Body of pancreas (tissue), 4 donors: ENCODE results near the gene FBXO3. TPM values are rescaled to one million over a fixed set of nuclear protein-coding genes. Genes with fewer than 3 reads are reported as not detected.
A peak's percentile ranks its signal among the peaks of the same experiment; 100 is the strongest.

Experiments used
- ATAC-seq: fragments of 150-250 bp; one replicate; pipeline ENCODE4 v1.9.1; 2016
- DNase-seq, 4 donors: peaks; one replicate each; pipeline ENCODE4 v3.0.0-alpha.2; 2019
- H3K27ac ChIP-seq, 4 donors: fragments of 200-600 bp; sonication (generic); 1 replicate in 3 of 4; 2 replicates in 1 of 4; pipeline versions ENCODE4 v1.5.1 to v1.6.1; 2016 to 2019; ENCODE audit warnings: mild to moderate bottlenecking in 1 of 4, mixed read lengths in 1 of 4, moderate library complexity in 1 of 4
- H3K27me3 ChIP-seq, 2 donors: fragments of 200-600 bp; sonication (generic); one replicate each; pipeline ENCODE4 v1.6.0; 2016; ENCODE audit warnings: mild to moderate bottlenecking in 1 of 2
- H3K36me3 ChIP-seq, 2 donors: fragments of 200-600 bp; sonication (generic); replicated peaks in 1 of 2; 2 replicates each; pipeline ENCODE4 v1.5.1; 2016; ENCODE audit warnings: low read depth in 2 of 2; ENCODE audit not compliant: insufficient read depth in 1 of 2
- H3K4me1 ChIP-seq: fragments of 200-600 bp; sonication (generic); one replicate; pipeline ENCODE4 v1.6.0; 2016
- H3K4me3 ChIP-seq, 2 donors: fragments of 200-600 bp; sonication (generic); 1 replicate in 1 of 2; 2 replicates in 1 of 2; pipeline ENCODE4 v1.5.1; 2016 to 2019
- H3K9me3 ChIP-seq, 3 donors: fragments of 200-600 bp; sonication (generic); 1 replicate in 2 of 3; 2 replicates in 1 of 3; pipeline ENCODE4 v1.5.1; 2016
- POLR2A ChIP-seq, 3 donors: fragments of 450-650 bp; IDR thresholded peaks; one replicate each; pipeline ENCODE4 v1.6.1; 2016; ENCODE audit warnings: antibody characterized with exemption in 3 of 3, mild to moderate bottlenecking in 2 of 3
- WGBS, 2 donors: methylation state at CpG; one replicate each; pipeline ENCODE4 v1.1.5; 2017; 5-methylcytosine and 5-hydroxymethylcytosine counted together
- intact Hi-C: fragments of 100-400 bp; cut with DNase I; formaldehyde crosslinking; loops from one replicate; pipeline ENCODE4 v1.15.1; 2023
- total RNA-seq, 2 donors: library from RNA; depleted of rRNA; stranded (reverse); fragments of >200 nt; gene quantifications; one replicate each; pipeline ENCODE4 v1.1.0, GENCODE V29; 2016
- TF ChIP-seq, protein P1 (sequence below), 7 experiments: fragments of 450-650 bp in 4 of 7; fragments of 200-600 bp in 3 of 7; sonication (generic) in 3 of 7; IDR thresholded peaks; one replicate each; pipeline ENCODE4 v1.5.1; 2016 to 2019; ENCODE audit warnings: antibody characterized with exemption in 7 of 7

The FBXO3 gene
- total RNA-seq, 2 donors from 2014 or later = 24.7 to 40.5 TPM

- Histone ChIP-seq H3K36me3 (peaks cover 6 to 11% of the 10 kb centered on the region in 2 donors), H3K27me3 (no peaks in the 10 kb centered on the region), H3K27ac (peak overlapping the region in 2 of 4 donors; percentile 60 to 67), H3K9me3 (no peaks in the 10 kb centered on the region), H3K4me3 (no peak overlapping the region), H3K4me1 (peaks cover 41% of the 10 kb centered on the region)
- no peak for ATAC-seq
- no peak for TF ChIP-seq POLR2A (IDR thresholded peaks at IDR 0.05)
- TF ChIP-seq, protein P1, sequence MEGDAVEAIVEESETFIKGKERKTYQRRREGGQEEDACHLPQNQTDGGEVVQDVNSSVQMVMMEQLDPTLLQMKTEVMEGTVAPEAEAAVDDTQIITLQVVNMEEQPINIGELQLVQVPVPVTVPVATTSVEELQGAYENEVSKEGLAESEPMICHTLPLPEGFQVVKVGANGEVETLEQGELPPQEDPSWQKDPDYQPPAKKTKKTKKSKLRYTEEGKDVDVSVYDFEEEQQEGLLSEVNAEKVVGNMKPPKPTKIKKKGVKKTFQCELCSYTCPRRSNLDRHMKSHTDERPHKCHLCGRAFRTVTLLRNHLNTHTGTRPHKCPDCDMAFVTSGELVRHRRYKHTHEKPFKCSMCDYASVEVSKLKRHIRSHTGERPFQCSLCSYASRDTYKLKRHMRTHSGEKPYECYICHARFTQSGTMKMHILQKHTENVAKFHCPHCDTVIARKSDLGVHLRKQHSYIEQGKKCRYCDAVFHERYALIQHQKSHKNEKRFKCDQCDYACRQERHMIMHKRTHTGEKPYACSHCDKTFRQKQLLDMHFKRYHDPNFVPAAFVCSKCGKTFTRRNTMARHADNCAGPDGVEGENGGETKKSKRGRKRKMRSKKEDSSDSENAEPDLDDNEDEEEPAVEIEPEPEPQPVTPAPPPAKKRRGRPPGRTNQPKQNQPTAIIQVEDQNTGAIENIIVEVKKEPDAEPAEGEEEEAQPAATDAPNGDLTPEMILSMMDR (IDR thresholded peaks at IDR 0.05) = no peak
- intact Hi-C loops = no loop called here
- WGBS, 2 donors = 19 to 21% methylated on average over 1 of the region's 1 CpG
- no peak for DNase-seq
Observed at GRCh38 chr11:33721426-33721825, 52.9 kb downstream of the FBXO3 start.

- ATAC-seq (no peak), DNase-seq (no peak)
- Histone ChIP-seq H3K9me3 (no peaks in the 10 kb centered on the region), H3K36me3 (peaks cover 6 to 11% of the 10 kb centered on the region in 2 donors), H3K27ac (no peak overlapping the region), H3K4me1 (peaks cover 51% of the 10 kb centered on the region), H3K4me3 (no peak overlapping the region), H3K27me3 (no peaks in the 10 kb centered on the region)
- no peak for TF ChIP-seq POLR2A (IDR thresholded peaks at IDR 0.05)
- TF ChIP-seq, protein P1 (IDR thresholded peaks at IDR 0.05) = no peak
- intact Hi-C loops = no loop called here
- 74 to 79% methylated on average over 5 of the region's 5 CpGs for WGBS, 2 donors
Observed at GRCh38 chr11:33719587-33719986, 54.7 kb downstream of the FBXO3 start.

DNA sequence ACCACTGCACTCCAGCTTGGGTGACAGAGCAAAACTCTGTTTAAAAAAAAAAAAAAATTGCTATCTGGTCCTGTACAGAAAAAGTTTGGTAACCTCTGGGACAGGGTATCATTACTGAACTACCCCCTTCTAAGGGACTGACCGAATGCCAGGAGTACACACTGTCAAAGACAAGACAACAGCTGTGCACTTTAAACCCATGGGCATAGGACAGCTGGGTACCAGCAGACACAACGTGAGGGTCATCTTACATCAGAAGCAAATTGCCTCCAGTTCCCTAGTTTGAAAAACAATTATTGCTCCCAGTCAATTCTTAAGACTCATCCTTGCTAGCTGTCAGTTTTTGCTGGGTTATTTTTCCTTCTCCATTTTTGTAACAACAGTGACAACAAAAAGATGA, 55.9 kb downstream of the FBXO3 start:
- intact Hi-C loops = no loop called here
- peaks cover 48% of the 10 kb centered on the region for H3K4me1 ChIP-seq
- H3K36me3 ChIP-seq = peaks cover 6 to 11% of the 10 kb centered on the region in 2 donors
- 81 to 89% methylated on average over 2 of the region's 2 CpGs for WGBS, 2 donors
- TF ChIP-seq, protein P1 (IDR thresholded peaks at IDR 0.05) = no peak
- no peak for TF ChIP-seq POLR2A (IDR thresholded peaks at IDR 0.05)
- H3K4me3 ChIP-seq = no peak overlapping the region
- no peaks in the 10 kb centered on the region for H3K27me3 ChIP-seq
- H3K9me3 ChIP-seq = no peaks in the 10 kb centered on the region
- H3K27ac ChIP-seq = no peak overlapping the region
- DNase-seq (no peak), ATAC-seq (no peak)

DNA sequence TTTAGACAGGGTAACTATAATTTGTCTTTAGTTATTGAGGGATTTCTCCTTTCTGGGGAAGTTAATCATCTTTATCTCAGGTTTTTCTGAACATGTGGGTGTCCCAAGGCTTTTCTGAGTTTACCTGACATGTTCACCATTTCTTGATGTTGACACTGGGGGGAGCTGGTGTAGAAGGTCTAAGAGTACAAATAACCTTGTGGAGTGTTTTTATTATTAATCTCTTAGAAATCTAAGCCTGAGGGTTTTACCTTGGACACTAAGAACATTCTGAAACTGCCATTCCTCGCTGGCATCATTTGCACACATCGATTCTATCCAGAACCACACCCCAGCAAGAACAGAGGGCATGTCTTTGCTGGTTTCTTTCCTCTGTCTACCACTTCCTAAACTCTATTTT, 58.1 kb downstream of the FBXO3 start:
- 24 to 47% methylated on average over 2 of the region's 2 CpGs for WGBS, 2 donors
- Histone ChIP-seq H3K27ac (peak overlapping the region; percentile 4 to 43 (median 22)), H3K36me3 (peaks cover 6 to 13% of the 10 kb centered on the region in 2 donors), H3K9me3 (no peaks in the 10 kb centered on the region), H3K4me1 (peaks cover 40% of the 10 kb centered on the region), H3K27me3 (no peaks in the 10 kb centered on the region), H3K4me3 (no peak overlapping the region)
- intact Hi-C loops = no loop called here
- DNase-seq (peak in 2 of 4 donors; percentile 32 to 46), ATAC-seq (no peak)
- no peak for TF ChIP-seq POLR2A (IDR thresholded peaks at IDR 0.05)
- TF ChIP-seq, protein P1 (IDR thresholded peaks at IDR 0.05) = peak in 6 of 7 experiments; percentile 13 to 46 (median 21)

- no peak for TF ChIP-seq POLR2A (IDR thresholded peaks at IDR 0.05)
- TF ChIP-seq, protein P1 (IDR thresholded peaks at IDR 0.05) = no peak
- H3K27ac ChIP-seq = peak overlapping the region in 3 of 4 donors; percentile 28 to 58 (median 29)
- no peaks in the 10 kb centered on the region for H3K9me3 ChIP-seq
- 23 to 39% methylated on average over 4 of the region's 4 CpGs for WGBS, 2 donors
- no peaks in the 10 kb centered on the region for H3K27me3 ChIP-seq
- H3K36me3 ChIP-seq = peaks cover 0 to 16% of the 10 kb centered on the region in 2 donors
- ATAC-seq (peak; percentile 42), DNase-seq (no peak)
- intact Hi-C loops = no loop called here
- no peak overlapping the region for H3K4me3 ChIP-seq
- peaks cover 40% of the 10 kb centered on the region for H3K4me1 ChIP-seq
Observed at GRCh38 chr11:33713856-33714398, 60.4 kb downstream of the FBXO3 start.
